ENCODE data around the gene MALL.
"Not testable (repeated sequence)": the region's sequence is repeated elsewhere in the genome, so short reads cannot be mapped to it uniquely, and the experiment has no call there.

The MALL gene

GRCh38 chr2:110052166-110052565 lies 63.5 kb downstream of the MALL start:
- DNase-seq (ENCODE audit: low read depth, low spot score) = not testable (repeated sequence)

GRCh38 chr2:110050222-110050621 lies 65.4 kb downstream of the MALL start:
- not testable (repeated sequence) for DNase-seq (ENCODE audit: low read depth, low spot score)

GRCh38 chr2:110049769-110050168 lies 65.9 kb downstream of the MALL start:
- DNase-seq (ENCODE audit: low read depth, low spot score) = not testable (repeated sequence)

- DNase-seq (ENCODE audit: low read depth, low spot score) = not testable (repeated sequence)
These were observed 67.1 kb downstream of the MALL start for GRCh38 chr2:110048255-110049197.

GRCh38 chr2:110047225-110047624 lies 68.4 kb downstream of the MALL start:
- DNase-seq (ENCODE audit: low read depth, low spot score) = not testable (repeated sequence)

- DNase-seq (ENCODE audit: low read depth, low spot score) = not testable (repeated sequence)
These were observed 73.5 kb downstream of the MALL start for GRCh38 chr2:110041941-110042660.

GRCh38 chr2:110037336-110037735 lies 78.3 kb downstream of the MALL start:
- not testable (repeated sequence) for DNase-seq (ENCODE audit: low read depth, low spot score)

GRCh38 chr2:110035384-110035783 lies 80.2 kb downstream of the MALL start:
- DNase-seq (ENCODE audit: low read depth, low spot score) = not testable (repeated sequence)

- not testable (repeated sequence) for DNase-seq (ENCODE audit: low read depth, low spot score)
These were observed 80.7 kb downstream of the MALL start for GRCh38 chr2:110034935-110035334.
